ENCODE results near the gene HIPK3.

Gene HIPK3

DNA sequence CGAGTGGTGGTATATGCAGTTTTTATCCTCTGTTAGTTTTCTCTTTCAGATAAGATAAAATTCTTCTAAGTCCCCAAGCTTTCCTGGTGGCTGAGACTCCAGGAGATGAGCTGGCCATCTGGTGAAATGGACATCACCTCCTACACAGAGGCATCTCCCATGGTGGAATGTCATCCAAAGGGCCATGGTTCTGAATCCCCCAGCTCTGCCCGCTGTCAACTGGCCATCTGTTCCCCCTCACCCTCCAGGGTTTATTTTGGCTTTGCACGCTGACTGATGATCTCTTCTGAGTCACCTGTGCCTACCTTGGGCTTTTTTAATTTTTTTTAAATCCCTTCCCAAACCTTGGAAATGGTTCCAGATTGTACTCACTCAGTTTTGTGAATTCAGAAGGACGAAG lies 142.2 kb downstream of the HIPK3 start:
- no peak for DNase-seq

DNA sequence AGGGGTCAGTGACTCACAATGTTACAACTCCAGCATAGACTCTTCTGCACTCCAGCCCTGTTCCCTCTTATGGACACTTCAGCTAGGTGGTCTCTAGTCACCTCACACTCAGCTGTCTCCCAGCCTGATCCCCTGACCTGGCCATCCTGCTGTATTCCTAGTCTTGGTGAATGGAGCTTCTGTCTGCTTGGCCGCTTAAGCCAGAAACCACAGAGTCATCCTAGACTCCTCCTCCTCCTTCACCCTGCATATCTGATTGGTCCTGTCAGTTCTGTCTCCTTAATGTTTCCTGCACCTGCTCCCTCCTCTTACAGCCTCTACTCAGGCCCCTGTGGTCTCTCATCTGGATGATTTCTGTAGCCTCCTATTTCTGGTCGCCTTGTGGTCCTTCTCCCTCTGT lies 144.9 kb downstream of the HIPK3 start:
- DNase-seq = no peak

DNA sequence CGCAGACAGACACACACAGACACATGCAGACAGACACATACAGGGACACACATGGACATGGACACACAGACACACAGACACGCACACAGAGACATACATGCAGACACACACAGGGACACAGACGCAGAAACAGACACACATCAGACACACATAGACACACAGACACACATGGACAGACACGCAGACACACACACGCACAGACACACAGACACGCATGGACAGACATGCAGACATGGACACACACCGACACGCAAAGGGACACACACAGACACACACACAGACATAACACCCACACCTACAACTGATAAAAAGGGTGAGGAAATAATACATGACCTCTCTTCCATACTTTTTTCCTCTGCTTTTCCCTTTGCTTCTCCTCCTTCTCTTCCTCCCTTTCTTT lies 146.2 kb downstream of the HIPK3 start:
- DNase-seq = no peak

DNA sequence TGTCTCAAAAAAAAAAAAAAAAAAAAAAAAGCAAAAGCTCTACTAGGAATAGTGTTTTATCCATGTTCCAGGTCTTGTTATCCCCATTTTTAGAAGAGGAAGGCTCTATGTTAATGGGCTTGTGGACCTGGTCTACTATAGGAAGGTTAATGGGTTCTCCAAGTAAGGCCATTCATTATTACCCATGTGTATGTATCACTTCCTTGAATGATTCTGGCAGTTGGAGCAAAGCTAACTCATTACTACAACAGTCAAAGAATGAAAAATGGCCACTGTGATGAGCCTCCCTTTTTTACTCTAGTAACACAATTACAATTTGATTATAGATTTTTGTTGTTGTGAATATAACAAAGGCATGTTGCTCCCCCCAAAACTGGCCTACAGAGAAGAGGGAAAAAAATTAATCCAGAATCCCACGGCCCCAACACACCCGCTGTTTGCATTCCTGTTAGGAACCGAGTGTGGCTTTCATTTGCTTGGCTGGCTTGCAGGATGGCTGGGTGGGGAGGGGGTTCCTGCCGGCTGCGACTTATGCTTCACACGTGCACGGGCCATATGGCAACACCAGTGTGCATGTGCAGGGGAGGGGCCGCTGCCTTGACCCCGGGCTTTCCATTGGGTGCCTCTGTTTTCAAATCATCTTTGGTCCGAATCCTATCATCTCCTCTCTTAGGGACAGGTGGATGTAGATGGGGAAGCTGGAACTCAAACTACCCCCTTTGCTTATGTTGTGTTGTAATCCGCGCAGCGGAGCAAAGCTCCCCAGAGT lies 148.8 kb downstream of the HIPK3 start:
- DNase-seq = no peak

Measured in NCI-H446 (cell line).